Measurements from ENCODE around the gene SLC6A3.
"Not testable (repeated sequence)": the region's sequence is repeated elsewhere in the genome, so short reads cannot be mapped to it uniquely, and the experiment has no call there.

Gene SLC6A3

GRCh38 chr5:1460054-1460682, 14.9 kb upstream of the SLC6A3 start:
- in situ Hi-C loops (cut with HindIII; ENCODE audit: low pct_ligation_motif_present, low sequenced_read_pairs) = no loop called here
- no peak overlapping the region for H3K27ac ChIP-seq
- no peak overlapping the region for H3K4me3 ChIP-seq (ENCODE audit: low read depth, low read length)
- TF ChIP-seq CTCF (IDR thresholded peaks at IDR 0.05; ENCODE audit: low read depth, low read length, missing control alignments) = no peak
- no peaks in the 10 kb centered on the region for H3K27me3 ChIP-seq (replicated peaks)
- peaks cover 10% of the 10 kb centered on the region for H3K36me3 ChIP-seq (replicated peaks)
- DNase-seq = no peak

- H3K27me3 ChIP-seq (replicated peaks); H3K27ac ChIP-seq; in situ Hi-C loops (cut with HindIII; ENCODE audit: low pct_ligation_motif_present, low sequenced_read_pairs); H3K4me3 ChIP-seq (ENCODE audit: low read depth, low read length); DNase-seq: not testable (repeated sequence)
- H3K36me3 ChIP-seq (replicated peaks) = peaks cover 10% of the 10 kb centered on the region
These were observed 14.2 kb upstream of the SLC6A3 start for GRCh38 chr5:1459435-1459834.

- H3K27ac ChIP-seq; H3K4me3 ChIP-seq (ENCODE audit: low read depth, low read length); DNase-seq; H3K27me3 ChIP-seq (replicated peaks); H3K36me3 ChIP-seq (replicated peaks); in situ Hi-C loops (cut with HindIII; ENCODE audit: low pct_ligation_motif_present, low sequenced_read_pairs): not testable (repeated sequence)
These were observed 11.1 kb upstream of the SLC6A3 start for GRCh38 chr5:1456110-1456881.

- Histone ChIP-seq H3K36me3 (replicated peaks) (no peaks in the 10 kb centered on the region), H3K27me3 (replicated peaks) (no peaks in the 10 kb centered on the region), H3K27ac (no peak overlapping the region), H3K4me3 (ENCODE audit: low read depth, low read length) (no peak overlapping the region)
- no peak for TF ChIP-seq CTCF (IDR thresholded peaks at IDR 0.05; ENCODE audit: low read depth, low read length, missing control alignments)
- in situ Hi-C loops (cut with HindIII; ENCODE audit: low pct_ligation_motif_present, low sequenced_read_pairs) = no loop called here
- DNase-seq = no peak
These were observed 8.4 kb upstream of the SLC6A3 start for GRCh38 chr5:1453613-1454012.

- TF ChIP-seq CTCF (IDR thresholded peaks at IDR 0.05; ENCODE audit: low read depth, low read length, missing control alignments) = no peak
- peaks cover 32% of the 10 kb centered on the region for H3K27me3 ChIP-seq (replicated peaks)
- H3K4me3 ChIP-seq (ENCODE audit: low read depth, low read length) = no peak overlapping the region
- H3K36me3 ChIP-seq (replicated peaks) = no peaks in the 10 kb centered on the region
- no peak overlapping the region for H3K27ac ChIP-seq
- DNase-seq = no peak
- in situ Hi-C loops (cut with HindIII; ENCODE audit: low pct_ligation_motif_present, low sequenced_read_pairs) = no loop called here
These were observed 3.9 kb upstream of the SLC6A3 start for GRCh38 chr5:1449081-1449630.

GRCh38 chr5:1448511-1449011, 3.3 kb upstream of the SLC6A3 start:
- no peak for TF ChIP-seq CTCF (IDR thresholded peaks at IDR 0.05; ENCODE audit: low read depth, low read length, missing control alignments)
- no peak for DNase-seq
- in situ Hi-C loops (cut with HindIII; ENCODE audit: low pct_ligation_motif_present, low sequenced_read_pairs) = no loop called here
- Histone ChIP-seq H3K36me3 (replicated peaks) (no peaks in the 10 kb centered on the region), H3K27ac (no peak overlapping the region), H3K4me3 (ENCODE audit: low read depth, low read length) (no peak overlapping the region), H3K27me3 (replicated peaks) (peaks cover 38% of the 10 kb centered on the region)
